LoVo (cell line): ENCODE results near the gene RPS8.
A peak's percentile ranks its signal among the peaks of the same experiment; 100 is the strongest.
"Not testable (repeated sequence)": the region's sequence is repeated elsewhere in the genome, so short reads cannot be mapped to it uniquely, and the experiment has no call there.

Source experiments
- DNase-seq: peaks from one replicate; pipeline ENCODE4 v3.0.0-alpha.2; 2016; ENCODE audit warnings: low spot score

The RPS8 gene

GRCh38 chr1:44775078-44775929, at the start of gene RPS8:
Gene RPS8, plus strand, starts transcription at chr1:44775540. Its CDS starts 57 bp downstream, at chr1:44775597.
- DNase-seq: peak; percentile 93

DNA sequence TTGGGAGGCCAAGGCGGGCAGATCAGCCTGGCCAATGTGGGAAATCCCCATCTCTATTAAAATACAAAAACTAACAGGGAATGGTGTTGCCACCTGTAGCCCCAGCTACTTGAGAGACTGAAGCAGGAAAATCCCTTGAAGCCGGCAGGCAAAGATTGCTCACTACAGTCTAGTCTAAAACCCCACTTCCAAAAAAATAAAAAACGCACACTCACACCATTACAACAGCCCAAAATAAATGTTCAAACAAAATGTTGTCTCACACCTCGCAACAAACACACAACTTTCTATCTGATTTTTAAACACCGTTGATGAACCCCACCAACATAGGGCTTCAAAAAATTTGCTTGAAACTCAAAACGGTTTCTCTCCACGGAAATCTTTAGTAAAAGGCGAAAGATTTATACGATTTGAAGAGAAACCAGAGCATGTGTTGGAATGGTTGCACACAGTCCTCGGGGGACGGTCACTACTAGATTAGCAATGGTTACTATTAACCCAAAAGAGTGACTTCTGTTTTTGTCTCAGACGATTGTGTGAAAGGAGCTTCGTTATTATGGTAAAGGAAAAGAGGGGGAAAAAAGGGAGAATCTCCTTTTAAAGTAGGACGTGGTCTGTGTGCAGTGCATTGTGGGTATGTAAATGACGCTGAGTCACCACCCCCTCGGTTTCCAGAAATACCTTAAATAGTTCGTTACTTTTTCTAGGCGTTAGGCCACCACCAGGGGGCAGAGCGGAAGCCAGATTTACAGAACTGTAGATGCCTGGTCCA, 44.4 kb upstream of the RPS8 start, which contains the start of gene RNU5D-1:
RNU5D-1 (minus strand) TSS at position 430 of the 772 bp plus-strand sequence.
- peak; percentile 96 for DNase-seq

DNA sequence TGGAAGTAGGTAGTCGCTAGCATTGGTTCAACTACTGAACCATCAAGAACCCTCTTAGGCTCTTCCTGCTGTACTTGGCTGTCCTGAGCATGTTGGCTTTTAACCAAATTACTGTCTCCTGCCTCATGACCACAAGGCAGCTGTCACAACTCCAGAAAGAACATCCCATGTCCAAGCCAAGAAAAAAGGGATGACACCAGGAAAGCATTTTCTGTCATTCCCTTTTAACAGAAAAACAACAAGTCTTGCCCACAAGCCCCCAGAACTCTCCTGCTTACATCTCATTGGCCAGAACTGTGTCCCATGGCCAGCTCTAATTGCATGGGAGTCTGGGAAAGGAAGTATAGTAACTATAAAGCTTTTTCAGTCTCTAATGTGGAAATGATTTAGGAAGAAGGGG, 42.0 kb upstream of the RPS8 start:
- peak; percentile 21 for DNase-seq

DNA sequence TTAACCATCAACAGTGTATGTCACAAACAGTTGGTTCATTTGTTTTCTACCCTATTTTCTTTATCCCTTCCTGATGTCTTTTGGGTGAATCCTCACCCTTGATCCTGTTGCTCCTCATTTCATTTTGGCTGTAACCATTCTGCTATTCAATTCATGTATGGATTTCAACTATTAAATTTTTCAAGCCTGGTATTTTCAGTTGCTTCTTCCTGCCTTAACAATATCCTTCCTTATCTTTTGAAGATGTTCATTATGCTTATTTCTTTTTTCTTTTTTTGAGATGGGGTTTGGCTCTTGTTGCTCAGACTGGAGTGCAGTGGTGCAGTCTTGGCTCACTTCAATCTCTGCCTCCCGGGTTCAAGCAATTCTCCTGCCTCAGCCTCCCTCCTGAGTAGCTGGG, 41.6 kb upstream of the RPS8 start:
- DNase-seq: no peak

DNA sequence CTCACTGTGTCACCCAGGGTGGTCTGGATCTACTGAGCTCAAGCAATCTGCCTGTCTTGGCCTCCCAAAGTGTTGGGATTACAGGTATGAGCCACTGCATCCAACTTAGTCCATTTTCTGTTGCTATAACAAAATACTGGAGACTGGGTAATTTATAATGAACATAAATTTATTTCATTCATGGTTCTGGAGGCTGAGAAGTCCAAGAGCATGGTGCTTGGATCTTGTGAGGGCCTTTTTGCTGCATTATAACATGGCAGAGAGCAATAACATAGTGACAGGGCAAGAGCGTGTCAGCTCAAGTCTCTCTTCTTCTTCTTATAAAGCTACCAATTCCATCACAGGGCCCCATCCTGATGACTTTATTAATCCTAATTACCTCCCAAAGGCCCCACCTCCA, 39.3 kb upstream of the RPS8 start:
- no peak for DNase-seq

DNA sequence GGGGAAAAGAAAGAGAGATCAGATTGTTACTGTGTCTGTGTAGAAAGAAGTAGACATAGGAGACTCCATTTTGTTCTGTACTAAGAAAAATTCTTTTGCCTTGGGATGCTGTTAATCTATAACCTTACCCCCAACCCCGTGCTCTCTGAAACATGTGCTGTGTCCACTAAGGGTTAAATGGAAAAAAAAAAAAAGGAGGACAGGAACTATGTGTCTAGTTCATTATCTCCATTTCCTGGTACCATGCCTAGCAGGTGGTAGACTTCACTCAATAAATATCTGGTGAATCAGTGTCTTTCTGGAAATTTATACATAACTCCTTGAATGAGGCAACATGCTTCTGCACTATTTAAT, 36.4 kb upstream of the RPS8 start:
- not testable (repeated sequence) for DNase-seq

- peak; percentile 99 for DNase-seq
Observed at GRCh38 chr1:44739307-44740178, 35.8 kb upstream of the RPS8 start, which contains the start of gene KIF2C. Gene KIF2C, plus strand, starts transcription at chr1:44739837. Its CDS starts 96 bp downstream, at chr1:44739933.

- DNase-seq: no peak
Observed at GRCh38 chr1:44740179-44740617, 35.1 kb upstream of the RPS8 start.

GRCh38 chr1:44743211-44743610, 32.1 kb upstream of the RPS8 start:
- no peak for DNase-seq

DNA sequence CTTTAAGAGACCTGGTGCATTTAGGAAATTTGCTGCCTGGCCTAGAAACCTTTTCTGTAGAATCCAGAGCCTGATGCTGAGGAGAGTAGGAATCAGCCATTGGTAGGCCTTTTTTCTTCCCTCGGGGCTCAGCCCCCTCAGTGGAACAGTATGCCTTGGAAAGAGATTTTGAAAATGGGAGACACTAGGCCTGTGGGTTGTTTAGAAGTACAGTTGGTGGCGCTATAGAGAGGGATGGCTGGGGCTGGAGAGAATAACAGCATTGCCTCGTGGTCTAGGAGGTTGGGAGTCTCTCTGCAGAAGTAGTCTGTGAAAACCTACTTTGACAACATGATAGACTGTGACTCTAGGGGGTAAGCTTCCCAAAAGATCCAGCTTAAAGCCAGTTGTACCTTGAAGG, 27.5 kb upstream of the RPS8 start:
- DNase-seq: no peak

DNA sequence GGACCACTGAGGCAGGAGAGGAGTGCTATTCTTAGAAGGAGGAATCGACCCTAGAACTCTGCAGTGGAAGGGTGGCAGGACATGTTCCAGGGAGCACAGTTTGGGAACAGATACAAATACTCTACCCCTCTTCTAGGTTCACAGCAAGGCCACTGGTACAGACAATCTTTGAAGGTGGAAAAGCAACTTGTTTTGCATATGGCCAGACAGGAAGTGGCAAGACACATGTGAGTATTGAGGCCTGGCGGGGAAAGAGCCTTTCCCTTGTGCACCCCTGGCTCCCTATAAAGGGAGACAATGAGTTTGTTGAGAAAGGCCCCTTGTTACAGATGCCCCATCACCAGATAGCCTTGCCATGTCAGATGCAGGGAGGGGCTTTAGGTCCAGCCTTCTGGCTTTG, 17.9 kb upstream of the RPS8 start:
- DNase-seq: no peak

GRCh38 chr1:44759077-44759476, 16.3 kb upstream of the RPS8 start:
- no peak for DNase-seq

- no peak for DNase-seq
Observed at GRCh38 chr1:44760876-44761275, 14.5 kb upstream of the RPS8 start.

- DNase-seq: not testable (repeated sequence)
Observed at GRCh38 chr1:44766421-44766820, 8.9 kb upstream of the RPS8 start.

DNA sequence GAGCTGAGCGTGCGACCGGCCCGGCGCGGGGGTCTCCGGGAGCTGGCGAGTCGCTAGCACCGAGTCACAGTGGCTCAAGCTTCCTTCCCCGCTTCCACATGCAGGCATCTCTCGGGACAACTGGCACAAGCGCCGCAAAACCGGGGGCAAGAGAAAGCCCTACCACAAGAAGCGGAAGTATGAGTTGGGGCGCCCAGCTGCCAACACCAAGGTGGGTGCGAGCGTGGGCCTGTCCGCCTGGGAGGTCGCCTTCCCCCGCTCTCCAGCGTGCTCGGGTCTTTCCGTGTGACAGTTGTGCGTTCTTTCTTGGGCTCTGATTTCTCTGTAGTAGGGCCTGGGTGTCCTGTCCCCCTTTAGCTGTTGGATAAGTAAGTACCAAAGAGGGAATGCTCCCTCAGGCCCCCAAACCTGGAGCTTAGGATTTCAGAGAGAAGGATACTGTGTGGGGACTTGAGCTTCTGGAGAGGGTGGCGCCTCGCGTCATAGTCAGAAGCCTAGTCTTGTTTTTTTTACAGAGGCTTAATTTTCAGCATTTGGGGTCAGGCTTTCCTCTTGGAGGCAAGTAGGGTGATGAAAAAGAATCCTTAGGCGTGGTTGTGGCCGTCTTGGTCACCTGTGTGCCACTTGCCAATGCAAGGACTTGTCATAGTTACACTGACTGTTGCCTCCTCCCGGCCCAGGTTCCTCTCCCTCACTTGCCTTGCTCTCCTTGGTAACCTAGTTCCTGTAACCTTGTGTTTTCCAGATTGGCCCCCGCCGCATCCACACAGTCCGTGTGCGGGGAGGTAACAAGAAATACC, 790 bp downstream of the RPS8 start:
- DNase-seq: no peak

- DNase-seq: no peak
Observed at GRCh38 chr1:44776730-44777068, 1.4 kb downstream of the RPS8 start.

- no peak for DNase-seq
Observed at GRCh38 chr1:44777547-44777946, 2.2 kb downstream of the RPS8 start.

- DNase-seq: no peak
Observed at GRCh38 chr1:44777969-44778635, 2.8 kb downstream of the RPS8 start.

GRCh38 chr1:44778705-44779576, 3.6 kb downstream of the RPS8 start:
- no peak for DNase-seq
